Measurements from ENCODE around the gene USP15.

USP15 gene

DNA sequence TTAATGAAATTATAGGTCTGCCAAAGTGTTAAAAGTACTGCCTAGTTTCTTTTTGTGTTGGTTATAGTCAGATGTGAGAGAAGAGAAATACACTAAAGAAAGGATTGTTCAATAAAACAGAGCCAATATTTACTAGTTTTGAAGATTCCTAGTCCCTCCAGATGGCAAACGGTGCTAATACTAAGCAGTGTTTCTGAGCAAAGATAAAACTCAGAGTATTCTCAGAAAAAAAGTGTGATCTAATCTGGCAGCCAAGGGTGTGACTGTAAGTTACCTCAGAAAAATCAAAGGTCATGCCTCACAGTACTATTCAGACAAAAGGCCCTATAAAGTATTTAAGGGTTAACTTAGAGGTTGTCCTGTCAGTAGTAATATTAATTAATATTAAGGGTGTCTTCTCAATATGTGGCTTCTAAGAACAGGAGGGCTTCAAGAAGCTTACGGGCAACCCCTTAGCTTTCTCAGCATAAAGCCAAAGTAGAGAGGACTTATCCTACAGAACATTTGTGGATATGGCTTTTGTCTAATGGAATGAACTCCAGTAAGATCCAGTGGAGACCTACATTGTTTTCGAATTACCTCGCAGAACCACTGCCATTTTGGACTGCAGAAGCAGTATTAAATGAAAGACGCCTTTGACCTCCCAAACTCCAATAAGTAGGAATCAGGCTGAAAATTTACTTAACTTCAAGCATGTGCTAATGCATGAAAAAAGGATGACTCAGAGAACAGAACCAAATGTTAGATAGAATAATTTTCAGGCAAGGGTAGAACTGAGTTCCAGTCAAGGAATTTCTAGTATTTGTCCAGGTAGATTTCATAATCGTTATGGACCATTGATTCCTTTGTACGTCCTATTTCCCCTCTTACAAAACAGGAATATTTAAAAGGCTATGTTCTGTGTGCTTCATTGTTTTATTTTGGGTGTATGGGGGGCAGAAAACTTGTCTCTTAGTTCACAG is 46.6 kb downstream of the USP15 start:
- H3K36me3 ChIP-seq (ENCODE audit: insufficient read depth, low read length) = peaks cover 71% of the 10 kb centered on the region
- H3K9ac ChIP-seq (ENCODE audit: low read depth, low read length) = no peak overlapping the region
- H3K79me2 ChIP-seq (ENCODE audit: insufficient read depth, low read length) = peaks cover 96% of the 10 kb centered on the region
- H3K9me3 ChIP-seq (ENCODE audit: insufficient read depth, low read length, severe bottlenecking) = peaks cover 22% of the 10 kb centered on the region
- no peaks in the 10 kb centered on the region for H3K4me1 ChIP-seq (ENCODE audit: insufficient read depth, low read length)
- DNase-seq (no peak), ATAC-seq (ENCODE audit: insufficient read depth, low read depth) (no peak)
- no peak overlapping the region for H2AFZ ChIP-seq (ENCODE audit: low read depth, low read length)
- H3K4me3 ChIP-seq (ENCODE audit: low read depth in 1 of 2, low read length in 2 of 2) = no peak overlapping the region
- H3K27ac ChIP-seq (ENCODE audit: low read length) = no peak overlapping the region
- TF ChIP-seq, protein P1, sequence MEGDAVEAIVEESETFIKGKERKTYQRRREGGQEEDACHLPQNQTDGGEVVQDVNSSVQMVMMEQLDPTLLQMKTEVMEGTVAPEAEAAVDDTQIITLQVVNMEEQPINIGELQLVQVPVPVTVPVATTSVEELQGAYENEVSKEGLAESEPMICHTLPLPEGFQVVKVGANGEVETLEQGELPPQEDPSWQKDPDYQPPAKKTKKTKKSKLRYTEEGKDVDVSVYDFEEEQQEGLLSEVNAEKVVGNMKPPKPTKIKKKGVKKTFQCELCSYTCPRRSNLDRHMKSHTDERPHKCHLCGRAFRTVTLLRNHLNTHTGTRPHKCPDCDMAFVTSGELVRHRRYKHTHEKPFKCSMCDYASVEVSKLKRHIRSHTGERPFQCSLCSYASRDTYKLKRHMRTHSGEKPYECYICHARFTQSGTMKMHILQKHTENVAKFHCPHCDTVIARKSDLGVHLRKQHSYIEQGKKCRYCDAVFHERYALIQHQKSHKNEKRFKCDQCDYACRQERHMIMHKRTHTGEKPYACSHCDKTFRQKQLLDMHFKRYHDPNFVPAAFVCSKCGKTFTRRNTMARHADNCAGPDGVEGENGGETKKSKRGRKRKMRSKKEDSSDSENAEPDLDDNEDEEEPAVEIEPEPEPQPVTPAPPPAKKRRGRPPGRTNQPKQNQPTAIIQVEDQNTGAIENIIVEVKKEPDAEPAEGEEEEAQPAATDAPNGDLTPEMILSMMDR (IDR thresholded peaks at IDR 0.05; ENCODE audit: borderline replicate concordance, extremely low read depth, low read length, poor library complexity, severe bottlenecking) = no peak
- no peak for TF ChIP-seq EZH2 (IDR thresholded peaks at IDR 0.05; ENCODE audit: borderline replicate concordance, low read depth, low read length, severe bottlenecking)
- H4K20me1 ChIP-seq (ENCODE audit: insufficient read depth, low read length) = peaks cover 3% of the 10 kb centered on the region; the same call in 1 of the 2 replicates
- H3K4me2 ChIP-seq (ENCODE audit: insufficient read depth, low read length) = no peak overlapping the region
- no peaks in the 10 kb centered on the region for H3K27me3 ChIP-seq (ENCODE audit: insufficient read depth, low read length, poor library complexity)

DNA sequence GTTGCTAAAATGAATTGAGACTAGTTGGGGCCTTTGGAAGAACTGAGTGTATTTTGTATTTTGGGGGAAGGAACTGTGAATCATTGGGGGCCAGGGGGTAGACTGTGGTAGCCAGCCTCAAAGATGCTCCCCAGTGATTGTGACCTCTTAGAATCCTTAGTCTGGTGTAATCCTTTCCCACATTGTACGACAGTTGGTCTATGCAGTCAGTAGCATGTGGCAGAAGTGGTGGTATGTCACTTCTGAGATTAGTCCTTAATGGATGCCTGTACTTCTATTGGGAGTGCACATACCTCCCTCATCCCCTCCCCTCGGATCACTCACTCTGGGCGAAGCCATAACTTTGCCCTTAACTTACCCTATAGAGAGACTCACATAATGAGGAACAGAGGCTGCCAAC is 48.0 kb downstream of the USP15 start:
- Histone ChIP-seq H3K36me3 (ENCODE audit: insufficient read depth, low read length) (peaks cover 58% of the 10 kb centered on the region), H3K27me3 (ENCODE audit: insufficient read depth, low read length, poor library complexity) (no peaks in the 10 kb centered on the region), H3K9me3 (ENCODE audit: insufficient read depth, low read length, severe bottlenecking) (peaks cover 13% of the 10 kb centered on the region), H2AFZ (ENCODE audit: low read depth, low read length) (no peak overlapping the region), H4K20me1 (ENCODE audit: insufficient read depth, low read length) (peaks cover 3% of the 10 kb centered on the region; the same call in 1 of the 2 replicates), H3K4me2 (ENCODE audit: insufficient read depth, low read length) (no peak overlapping the region), H3K9ac (ENCODE audit: low read depth, low read length) (no peak overlapping the region), H3K79me2 (ENCODE audit: insufficient read depth, low read length) (peaks cover 95% of the 10 kb centered on the region), H3K4me1 (ENCODE audit: insufficient read depth, low read length) (no peaks in the 10 kb centered on the region), H3K4me3 (ENCODE audit: low read depth in 1 of 2, low read length in 2 of 2) (no peak overlapping the region), H3K27ac (ENCODE audit: low read length) (no peak overlapping the region)
- no peak for TF ChIP-seq EZH2 (IDR thresholded peaks at IDR 0.05; ENCODE audit: borderline replicate concordance, low read depth, low read length, severe bottlenecking)
- TF ChIP-seq, protein P1 (IDR thresholded peaks at IDR 0.05; ENCODE audit: borderline replicate concordance, extremely low read depth, low read length, poor library complexity, severe bottlenecking) = no peak
- DNase-seq (no peak), ATAC-seq (ENCODE audit: insufficient read depth, low read depth) (no peak)

DNA sequence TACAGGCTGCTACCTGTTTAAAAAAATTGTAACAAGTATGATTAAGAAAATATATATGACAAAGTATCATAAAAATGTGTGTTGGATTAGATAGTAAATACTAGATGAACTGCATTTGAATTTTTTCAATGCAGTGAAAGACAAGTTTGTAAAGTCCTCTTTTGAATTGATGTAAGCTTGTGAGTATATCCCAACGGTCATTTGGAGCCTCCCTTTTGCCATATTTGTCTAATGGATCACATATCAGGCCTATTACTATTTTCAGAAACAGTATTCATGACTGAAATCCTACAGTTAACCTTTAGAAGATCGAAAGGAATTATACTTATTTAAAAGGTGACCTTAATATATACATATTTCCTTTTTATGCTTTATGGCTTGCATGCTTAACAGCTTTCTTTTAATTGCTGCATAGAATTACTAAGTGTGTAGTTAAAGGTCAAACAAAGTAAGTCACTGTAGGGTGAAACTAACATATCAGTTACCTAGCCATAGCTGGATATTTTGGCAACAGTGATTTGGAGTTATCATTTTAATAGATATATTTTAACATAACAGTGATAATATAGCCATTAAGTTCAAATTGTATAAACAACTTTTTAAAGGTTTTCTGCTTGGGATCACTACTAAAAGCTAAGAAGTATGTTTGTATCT is 53.6 kb downstream of the USP15 start:
- TF ChIP-seq, protein P1 (IDR thresholded peaks at IDR 0.05; ENCODE audit: borderline replicate concordance, extremely low read depth, low read length, poor library complexity, severe bottlenecking) = no peak
- no peak for TF ChIP-seq EZH2 (IDR thresholded peaks at IDR 0.05; ENCODE audit: borderline replicate concordance, low read depth, low read length, severe bottlenecking)
- Histone ChIP-seq H3K9me3 (ENCODE audit: insufficient read depth, low read length, severe bottlenecking) (no peaks in the 10 kb centered on the region), H3K36me3 (ENCODE audit: insufficient read depth, low read length) (peaks cover 40% of the 10 kb centered on the region; the same call in 1 of the 2 replicates), H3K9ac (ENCODE audit: low read depth, low read length) (no peak overlapping the region), H2AFZ (ENCODE audit: low read depth, low read length) (no peak overlapping the region), H3K4me3 (ENCODE audit: low read depth in 1 of 2, low read length in 2 of 2) (no peak overlapping the region), H3K4me1 (ENCODE audit: insufficient read depth, low read length) (no peaks in the 10 kb centered on the region), H3K79me2 (ENCODE audit: insufficient read depth, low read length) (peaks cover 79% of the 10 kb centered on the region), H4K20me1 (ENCODE audit: insufficient read depth, low read length) (peaks cover 7% of the 10 kb centered on the region; the same call in 1 of the 2 replicates), H3K4me2 (ENCODE audit: insufficient read depth, low read length) (no peak overlapping the region), H3K27me3 (ENCODE audit: insufficient read depth, low read length, poor library complexity) (no peaks in the 10 kb centered on the region), H3K27ac (ENCODE audit: low read length) (no peak overlapping the region)
- DNase-seq = no peak
- ATAC-seq (ENCODE audit: insufficient read depth, low read depth) = no peak

All from DND-41 (cell line).